ENCODE results near the gene UBE2E2.

GRCh38 chr3:23588547-23588946, 385.4 kb downstream of the UBE2E2 start:
- TF ChIP-seq CTCF (optimal IDR thresholded peaks at IDR 0.05 in 1 of 3, IDR thresholded peaks at IDR 0.05 in 1 of 3, conservative IDR thresholded peaks at IDR 0.05 in 1 of 3; ENCODE audit: extremely low read depth in 1 of 3, insufficient read depth in 2 of 3, low read length in 3 of 3) (no peak), EZH2 (IDR thresholded peaks at IDR 0.05; ENCODE audit: low read length) (no peak)

Data from keratinocyte (primary cell).